Activated naive CD4-positive, alpha-beta T cell treated with anti-CD3 and anti-CD28 coated beads, Interleukin-2, amount 50 U/mL, for 72 hours (primary cell): Measurements from ENCODE around the gene SFN. TPM values are rescaled to one million over a fixed set of nuclear protein-coding genes. Genes with fewer than 3 reads are reported as not detected.
"Not testable (repeated sequence)": the region's sequence is repeated elsewhere in the genome, so short reads cannot be mapped to it uniquely, and the experiment has no call there.

ENCODE experiments used
- ATAC-seq, 2 donors: fragments of 150-1000 bp; cut with Tn5 transposase; 2 replicates each; pipeline ENCODE4 v1.10.0; 2021; ENCODE audit warnings: mild to moderate bottlenecking in 2 of 2, moderate library complexity in 2 of 2
- DNase-seq, 2 donors: peaks; one replicate each; pipeline ENCODE4 v3.0.0; 2021 to 2022; ENCODE audit warnings: low spot score in 2 of 2
- H3K27ac Mint-ChIP-seq, 2 donors: one replicate each; pipeline ENCODE4 v1.8.0; 2022; ENCODE audit warnings: mild to moderate bottlenecking in 2 of 2, mixed read lengths in 2 of 2
- H3K36me3 Mint-ChIP-seq, 2 donors: one replicate each; pipeline ENCODE4 v1.8.0; 2022; ENCODE audit warnings: mixed read lengths in 2 of 2
- H3K9me3 Mint-ChIP-seq, 2 donors: one replicate each; pipeline ENCODE4 v1.8.0; 2022; ENCODE audit warnings: mixed read lengths in 2 of 2
- total RNA-seq, 2 donors: library from RNA; stranded (reverse); gene quantifications; one replicate each; pipeline ENCODE4 v1.2.3, GENCODE V29; 2022

The SFN gene
- total RNA-seq, 2 donors from 2014 or later = 1.1 to 2.3 TPM

DNA sequence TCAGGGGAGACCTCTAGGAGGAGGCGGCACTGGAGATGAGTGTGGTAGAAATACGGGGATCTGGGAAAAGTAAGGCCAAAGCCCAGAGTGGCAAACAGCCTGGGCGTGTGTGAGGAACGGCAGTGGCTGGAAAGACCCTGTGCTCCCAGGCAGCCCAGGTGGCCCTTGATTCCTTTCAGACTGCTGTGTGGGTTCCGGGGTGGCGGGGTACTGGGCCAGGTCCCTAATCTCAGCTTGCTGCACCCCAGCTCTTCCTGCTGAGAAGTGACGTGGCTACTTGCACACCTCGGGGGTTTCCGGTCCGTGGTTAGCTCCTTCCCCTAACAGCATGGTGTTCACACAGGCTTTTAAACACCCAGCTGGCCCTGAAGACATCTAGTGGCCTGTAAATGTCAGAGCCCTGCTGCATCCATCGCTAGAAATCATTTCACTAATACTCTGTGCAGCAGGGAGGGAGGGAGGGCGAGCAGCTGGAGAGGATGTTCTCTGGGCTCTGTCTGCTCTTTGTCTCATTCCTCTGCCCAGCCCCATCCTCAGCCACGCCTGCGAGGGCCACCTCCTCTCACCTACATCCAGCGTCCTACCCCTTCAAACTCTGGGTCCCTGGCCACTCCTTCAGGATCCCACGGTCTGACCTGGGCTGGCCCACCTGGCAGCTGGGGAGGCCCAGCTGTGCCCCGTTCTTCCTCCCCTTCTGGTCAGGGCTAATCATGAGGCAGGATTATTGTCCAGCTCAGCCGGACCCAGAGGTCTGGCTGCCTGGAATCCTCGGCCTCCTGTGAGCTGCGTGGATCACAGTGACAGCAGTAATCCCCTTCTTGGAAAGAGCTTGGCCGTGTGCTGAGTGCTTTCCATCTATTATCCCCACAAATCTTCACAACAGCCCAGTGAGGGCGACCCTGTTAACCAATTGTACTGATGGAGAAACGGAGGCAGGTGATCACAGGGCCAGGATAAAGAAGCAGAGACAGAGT is 29.2 kb upstream of the SFN start:
- ATAC-seq = peak; percentile 95 to 97
- DNase-seq = peak; percentile 67 to 82
- Mint-ChIP-seq H3K27ac (peak overlapping the region; percentile 95 to 100), H3K9me3 (no peaks in the 10 kb centered on the region), H3K36me3 (peaks cover 25 to 64% of the 10 kb centered on the region in 2 donors)

DNA sequence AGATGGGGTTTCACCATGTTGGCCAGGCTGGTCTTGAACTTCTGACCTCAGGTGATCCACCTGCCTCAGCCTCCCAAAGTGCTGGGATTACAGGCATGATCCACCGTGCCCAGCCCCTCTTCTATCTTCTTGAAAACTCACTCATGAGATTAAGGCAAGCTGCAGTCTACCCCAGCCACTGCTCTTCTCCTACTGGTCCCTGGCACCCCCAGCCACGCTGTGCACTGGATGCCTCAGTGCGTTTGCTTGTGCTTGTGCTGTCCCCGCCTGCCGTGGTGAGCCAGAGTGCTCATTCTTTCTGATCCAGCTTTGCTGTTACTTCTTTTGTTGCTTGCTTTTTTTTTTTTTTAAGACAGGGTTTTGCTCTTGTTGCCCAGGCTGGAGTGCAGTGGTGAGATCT is 25.3 kb upstream of the SFN start:
- not testable (repeated sequence) for DNase-seq, ATAC-seq, H3K9me3 Mint-ChIP-seq
- H3K36me3 Mint-ChIP-seq = peaks cover 17 to 49% of the 10 kb centered on the region in 2 donors
- H3K27ac Mint-ChIP-seq = peak overlapping the region in 1 of 2 donors; percentile 60

GRCh38 chr1:26838474-26839338 is 24.2 kb upstream of the SFN start:
- DNase-seq (no peak), ATAC-seq (peak; percentile 64 to 94)
- Mint-ChIP-seq H3K9me3 (no peaks in the 10 kb centered on the region), H3K36me3 (peaks cover 17 to 41% of the 10 kb centered on the region in 2 donors), H3K27ac (peak overlapping the region; percentile 28 to 88)

GRCh38 chr1:26839339-26839722 is 23.6 kb upstream of the SFN start:
- peak overlapping the region; percentile 28 to 88 for H3K27ac Mint-ChIP-seq
- peaks cover 13 to 36% of the 10 kb centered on the region in 2 donors for H3K36me3 Mint-ChIP-seq
- no peaks in the 10 kb centered on the region for H3K9me3 Mint-ChIP-seq
- DNase-seq (no peak), ATAC-seq (no peak)

GRCh38 chr1:26839779-26840178 is 23.2 kb upstream of the SFN start:
- Mint-ChIP-seq H3K36me3 (peaks cover 9 to 31% of the 10 kb centered on the region in 2 donors), H3K27ac (peak overlapping the region in 1 of 2 donors; percentile 88), H3K9me3 (no peaks in the 10 kb centered on the region)
- ATAC-seq (no peak), DNase-seq (no peak)

DNA sequence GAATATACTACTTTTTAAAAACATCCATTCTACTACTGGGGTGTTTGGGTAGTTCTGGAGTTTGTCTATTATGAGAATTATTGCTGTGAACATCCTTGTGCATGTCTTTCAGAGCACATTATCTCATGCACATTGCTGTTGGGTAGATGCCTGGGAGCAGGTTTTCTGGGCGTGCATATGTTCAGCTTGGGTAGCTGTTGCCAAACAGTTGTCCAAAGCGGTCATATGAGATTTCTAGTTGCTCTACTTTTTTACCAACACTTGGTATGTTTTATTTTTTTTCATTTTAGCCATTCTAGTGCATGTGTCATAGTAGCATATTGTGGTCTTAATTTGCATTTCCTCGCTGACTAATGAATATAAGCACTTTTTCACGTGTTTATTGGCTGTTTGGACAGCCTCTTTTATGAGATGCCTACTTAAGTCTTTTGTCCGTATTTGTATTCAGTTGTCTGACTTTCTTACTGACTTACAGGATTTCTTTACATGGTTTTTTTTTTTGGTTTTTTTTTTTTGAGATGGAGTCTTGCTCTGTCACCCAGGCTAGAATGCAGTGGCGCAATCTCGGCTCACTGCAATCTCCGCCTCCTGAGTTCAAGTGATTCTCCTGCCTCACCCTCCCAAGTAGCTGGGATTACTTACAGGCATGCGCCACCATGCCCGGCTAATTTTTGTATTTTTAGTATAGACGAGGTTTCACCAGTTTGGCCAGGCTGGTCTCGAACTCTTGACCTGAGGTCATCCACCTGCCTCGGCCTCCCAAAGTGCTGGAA is 18.3 kb upstream of the SFN start:
- H3K36me3 Mint-ChIP-seq = peaks cover 10 to 11% of the 10 kb centered on the region in 2 donors
- ATAC-seq (no peak), DNase-seq (no peak)
- no peaks in the 10 kb centered on the region for H3K9me3 Mint-ChIP-seq
- H3K27ac Mint-ChIP-seq = no peak overlapping the region

GRCh38 chr1:26847826-26848225 is 15.1 kb upstream of the SFN start:
- H3K27ac Mint-ChIP-seq = peak overlapping the region; percentile 7 to 95
- ATAC-seq, DNase-seq, H3K9me3 Mint-ChIP-seq: not testable (repeated sequence)
- peaks cover 20 to 29% of the 10 kb centered on the region in 2 donors for H3K36me3 Mint-ChIP-seq

DNA sequence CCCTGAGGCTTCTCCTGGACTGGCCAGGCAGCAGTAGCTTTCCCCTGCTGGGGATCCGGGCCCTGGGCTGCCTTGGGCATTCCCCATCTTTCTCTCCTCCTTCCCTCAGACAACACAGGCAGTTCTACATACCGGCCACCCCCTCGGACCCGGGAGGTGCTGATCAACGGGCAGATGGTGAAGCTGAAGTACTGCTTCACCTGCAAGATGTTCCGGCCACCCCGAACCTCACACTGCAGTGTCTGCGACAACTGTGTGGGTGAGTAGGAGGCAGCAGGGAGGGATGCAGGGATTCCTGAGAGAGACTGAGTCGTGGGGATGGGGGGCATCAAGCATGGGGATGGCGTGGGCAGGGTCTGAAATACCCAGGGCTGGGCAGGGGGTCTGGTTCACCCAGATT is 14.4 kb upstream of the SFN start:
- H3K36me3 Mint-ChIP-seq = peaks cover 23 to 32% of the 10 kb centered on the region in 2 donors
- ATAC-seq (no peak), DNase-seq (no peak)
- no peaks in the 10 kb centered on the region for H3K9me3 Mint-ChIP-seq
- peak overlapping the region; percentile 23 to 74 for H3K27ac Mint-ChIP-seq

- H3K36me3 Mint-ChIP-seq = peaks cover 23 to 32% of the 10 kb centered on the region in 2 donors
- H3K27ac Mint-ChIP-seq = peak overlapping the region; percentile 23 to 62
- no peaks in the 10 kb centered on the region for H3K9me3 Mint-ChIP-seq
- ATAC-seq = peak in 1 of 2 donors; percentile 78
- peak in 1 of 2 donors; percentile 60 for DNase-seq
These were observed 13.8 kb upstream of the SFN start for GRCh38 chr1:26848941-26849774.

GRCh38 chr1:26851106-26851684 is 11.8 kb upstream of the SFN start:
- Mint-ChIP-seq H3K9me3 (no peaks in the 10 kb centered on the region), H3K27ac (peak overlapping the region in 1 of 2 donors; percentile 31), H3K36me3 (peaks cover 23 to 32% of the 10 kb centered on the region in 2 donors)
- DNase-seq (no peak), ATAC-seq (no peak)

DNA sequence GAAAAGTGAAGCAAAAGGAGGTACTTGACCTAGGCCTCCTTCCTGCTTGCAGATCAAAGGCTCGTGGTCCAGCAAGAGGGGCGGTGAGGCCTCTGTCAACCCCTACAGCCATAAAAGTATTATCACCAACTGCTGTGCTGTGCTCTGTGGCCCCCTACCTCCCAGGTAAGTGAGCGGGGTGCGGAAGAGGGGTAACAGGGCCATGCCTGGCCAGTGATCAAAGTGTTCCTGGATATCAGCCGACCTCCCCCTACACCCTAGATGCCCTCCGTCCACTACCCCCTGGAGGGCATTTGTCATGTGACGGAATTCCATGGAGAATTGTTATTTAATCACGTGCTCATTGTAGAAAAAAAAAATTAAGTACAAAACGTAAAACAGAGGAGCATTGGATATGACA is 10.2 kb upstream of the SFN start:
- Mint-ChIP-seq H3K27ac (peak overlapping the region in 1 of 2 donors; percentile 60), H3K9me3 (no peaks in the 10 kb centered on the region)

GRCh38 chr1:26853156-26853555 is 9.8 kb upstream of the SFN start:
- ATAC-seq (peak; percentile 76 to 80), DNase-seq (peak; percentile 68 to 83)
- H3K9me3 Mint-ChIP-seq = no peaks in the 10 kb centered on the region
- H3K36me3 Mint-ChIP-seq = peaks cover 15 to 27% of the 10 kb centered on the region in 2 donors
- H3K27ac Mint-ChIP-seq = peak overlapping the region in 1 of 2 donors; percentile 47

More for the DNA sequence above, 10.2 kb upstream of the SFN start:
- DNase-seq (no peak), ATAC-seq (no peak)
- peaks cover 17 to 28% of the 10 kb centered on the region in 2 donors for H3K36me3 Mint-ChIP-seq

- DNase-seq (no peak), ATAC-seq (no peak)
- Mint-ChIP-seq H3K36me3 (peaks cover 15 to 23% of the 10 kb centered on the region in 2 donors), H3K27ac (peak overlapping the region in 1 of 2 donors; percentile 47), H3K9me3 (no peaks in the 10 kb centered on the region)
These were observed 9.3 kb upstream of the SFN start for GRCh38 chr1:26853600-26853999.

DNA sequence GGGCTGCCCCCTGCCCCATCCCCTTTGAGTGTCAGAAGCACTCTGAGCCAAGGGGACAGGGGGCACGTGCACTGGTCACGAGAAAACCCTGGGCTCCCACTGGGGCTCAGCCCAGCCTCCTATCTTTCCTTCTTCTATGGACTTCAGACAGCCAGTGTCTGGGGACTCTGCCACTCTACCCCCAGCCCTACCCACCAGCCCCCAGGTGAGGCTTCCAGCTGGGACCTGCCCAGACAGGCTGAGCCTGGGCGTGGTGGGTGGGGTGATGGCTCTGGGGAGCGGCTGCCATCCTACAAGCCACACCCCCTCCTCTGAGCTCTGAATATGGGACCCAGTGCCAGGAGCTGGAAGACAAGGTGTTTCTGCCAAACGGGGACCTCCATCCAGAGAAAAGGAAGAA is 8.0 kb upstream of the SFN start:
- Mint-ChIP-seq H3K27ac (peak overlapping the region in 1 of 2 donors; percentile 81), H3K9me3 (no peaks in the 10 kb centered on the region), H3K36me3 (peaks cover 11 to 18% of the 10 kb centered on the region in 2 donors)
- DNase-seq (no peak), ATAC-seq (no peak)

DNA sequence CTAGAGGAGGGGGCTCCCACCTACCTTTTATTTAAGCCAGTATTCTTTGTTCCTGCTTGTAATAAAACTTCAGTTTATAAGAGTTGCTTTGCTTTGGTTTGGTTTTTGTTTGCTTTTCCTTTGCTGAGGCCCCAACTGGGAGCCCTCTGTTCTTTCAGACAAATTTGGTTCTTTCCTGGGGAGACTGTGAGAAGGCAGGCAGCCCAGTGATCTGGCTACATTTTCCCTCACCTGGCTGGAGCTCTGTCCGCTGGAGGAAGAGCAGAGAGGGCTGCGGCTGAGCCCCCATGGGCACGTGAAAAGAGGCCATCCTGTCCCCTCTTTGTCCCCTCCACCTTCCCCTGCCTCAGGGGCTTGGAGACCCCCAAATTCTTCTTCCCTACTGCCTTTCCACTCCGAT is 7.3 kb upstream of the SFN start:
- Mint-ChIP-seq H3K36me3 (peaks cover 11 to 15% of the 10 kb centered on the region in 2 donors), H3K27ac (peak overlapping the region; percentile 22 to 92)
- no peak for ATAC-seq

More for the DNA sequence above, 7.3 kb upstream of the SFN start:
- DNase-seq = no peak
- H3K9me3 Mint-ChIP-seq = no peaks in the 10 kb centered on the region
